Bronchial epithelial cell (primary cell): ENCODE results near the gene PEX26. TPM values are rescaled to one million over a fixed set of nuclear protein-coding genes. Genes with fewer than 3 reads are reported as not detected.

Source experiments
- DNase-seq: peaks from one replicate; pipeline ENCODE4 v3.0.0-alpha.2; 2010; ENCODE audit warnings: low read depth
- FAIRE-seq: peaks from 2 replicates; lab custom pipeline; 2011; peaks lifted over from hg19 to GRCh38; lab: Jason Lieb, UNC
- H3K27me3 ChIP-seq: 2 replicates; pipeline ENCODE4 v1.5.1; 2011; ENCODE audit warnings: low read length; ENCODE audit not compliant: control insufficient read depth, insufficient read depth
- H3K36me3 ChIP-seq: 2 replicates; pipeline ENCODE4 v1.5.1; 2011; ENCODE audit warnings: low read length; ENCODE audit not compliant: control insufficient read depth, insufficient read depth
- H3K4me3 ChIP-seq: 2 replicates; pipeline ENCODE4 v1.5.1; 2011; ENCODE audit warnings: mild to moderate bottlenecking, low read depth, low read length, control low read depth
- CTCF ChIP-seq: IDR thresholded peaks from 2 replicates; pipeline ENCODE4 v1.5.1; 2011; ENCODE audit warnings: mild to moderate bottlenecking, moderate library complexity, low read length, control low read depth, inconsistent platforms; ENCODE audit not compliant: insufficient read depth, severe bottlenecking
- total RNA-seq: library from RNA; depleted of rRNA; stranded (reverse); fragments of >200 nt; gene quantifications from 2 replicates; pipeline ENCODE4 v1.2.1, GENCODE V29; 2014

PEX26 gene
- total RNA-seq, 1 donor from 2014 or later = 11.8 TPM

GRCh38 chr22:18064636-18065035, 13.2 kb upstream of the PEX26 start:
- Histone ChIP-seq H3K36me3 (no peaks in the 10 kb centered on the region), H3K27me3 (no peaks in the 10 kb centered on the region), H3K4me3 (no peak overlapping the region)
- no peak for TF ChIP-seq CTCF
- no peak for FAIRE-seq
- peak; percentile 81 for DNase-seq

- no peaks in the 10 kb centered on the region for H3K27me3 ChIP-seq
- no peak for DNase-seq
- no peaks in the 10 kb centered on the region for H3K36me3 ChIP-seq
- H3K4me3 ChIP-seq = no peak overlapping the region
- no peak for TF ChIP-seq CTCF
- no peak for FAIRE-seq
Measured at GRCh38 chr22:18065256-18065655, 12.5 kb upstream of the PEX26 start.

- DNase-seq (no peak), FAIRE-seq (no peak)
- Histone ChIP-seq H3K4me3 (no peak overlapping the region), H3K36me3 (no peaks in the 10 kb centered on the region), H3K27me3 (no peaks in the 10 kb centered on the region)
- no peak for TF ChIP-seq CTCF
Measured at GRCh38 chr22:18066181-18066859, 11.5 kb upstream of the PEX26 start.

GRCh38 chr22:18067121-18067520, 10.7 kb upstream of the PEX26 start:
- no peak overlapping the region for H3K4me3 ChIP-seq
- no peaks in the 10 kb centered on the region for H3K27me3 ChIP-seq
- DNase-seq = no peak
- H3K36me3 ChIP-seq = no peaks in the 10 kb centered on the region
- no peak for TF ChIP-seq CTCF
- FAIRE-seq = no peak

- DNase-seq = no peak
- no peak for TF ChIP-seq CTCF
- no peaks in the 10 kb centered on the region for H3K36me3 ChIP-seq
- no peaks in the 10 kb centered on the region for H3K27me3 ChIP-seq
- FAIRE-seq = no peak
- H3K4me3 ChIP-seq = no peak overlapping the region
Measured at GRCh38 chr22:18067548-18068341, 10.0 kb upstream of the PEX26 start.
